Glomerular endothelial cell (primary cell): ENCODE results near the gene RNF11. TPM values are rescaled to one million over a fixed set of nuclear protein-coding genes. Genes with fewer than 3 reads are reported as not detected.
"Not testable (repeated sequence)": the region's sequence is repeated elsewhere in the genome, so short reads cannot be mapped to it uniquely, and the experiment has no call there.

Source experiments
- DNase-seq: peaks from one replicate; pipeline ENCODE4 v3.0.0-alpha.2; 2011; ENCODE audit warnings: low read depth, low spot score; ENCODE audit errors: extremely low read depth
- total RNA-seq: library from RNA; depleted of rRNA; stranded (reverse); fragments of >200 nt; gene quantifications from 2 replicates; pipeline ENCODE4 v1.2.3, GENCODE V29; 2015

RNF11 gene
- total RNA-seq, 1 donor from 2014 or later: 100 TPM

- DNase-seq: not testable (repeated sequence)
These were observed 8.7 kb upstream of the RNF11 start for GRCh38 chr1:51227231-51227960.

DNA sequence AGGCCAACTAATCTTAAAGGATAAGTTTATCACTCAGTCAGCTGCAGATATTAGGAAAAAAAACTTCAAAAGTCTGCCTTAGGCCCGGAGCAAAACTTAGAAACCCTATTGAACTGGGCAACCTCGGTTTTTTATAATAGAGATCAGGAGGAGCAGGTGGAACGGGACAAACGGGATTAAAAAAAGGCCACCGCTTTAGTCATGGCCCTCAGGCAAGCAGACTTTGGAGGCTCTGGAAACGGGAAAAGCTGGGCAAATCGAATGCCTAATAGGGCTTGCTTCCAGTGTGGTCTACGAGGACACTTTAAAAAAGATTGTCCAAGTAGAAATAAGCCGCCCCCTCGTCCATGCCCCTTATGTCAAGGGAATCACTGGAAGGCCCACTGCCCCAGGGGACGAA is 7.6 kb upstream of the RNF11 start:
- not testable (repeated sequence) for DNase-seq

- DNase-seq: no peak
These were observed 5.5 kb upstream of the RNF11 start for GRCh38 chr1:51230501-51231078.

GRCh38 chr1:51231120-51231519 is 5.0 kb upstream of the RNF11 start:
- no peak for DNase-seq

DNA sequence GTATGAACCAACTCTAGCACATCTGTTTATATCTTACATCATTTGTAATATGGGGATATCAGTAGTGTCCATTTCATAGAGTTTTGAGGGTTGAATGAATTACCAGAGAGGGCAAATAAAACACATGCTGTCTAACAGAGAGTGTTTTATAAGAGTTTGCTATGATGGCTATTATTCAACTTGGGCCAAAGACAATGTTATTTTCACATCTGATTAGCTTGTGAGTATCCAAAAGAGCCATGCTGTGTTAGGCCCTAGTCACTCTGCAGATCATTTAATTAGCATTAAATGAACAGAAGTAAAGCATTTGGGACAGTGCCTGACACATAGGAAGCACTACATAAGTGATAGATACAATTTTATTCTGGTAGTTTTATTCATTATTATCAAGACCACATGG is 4.2 kb upstream of the RNF11 start:
- DNase-seq: no peak

DNA sequence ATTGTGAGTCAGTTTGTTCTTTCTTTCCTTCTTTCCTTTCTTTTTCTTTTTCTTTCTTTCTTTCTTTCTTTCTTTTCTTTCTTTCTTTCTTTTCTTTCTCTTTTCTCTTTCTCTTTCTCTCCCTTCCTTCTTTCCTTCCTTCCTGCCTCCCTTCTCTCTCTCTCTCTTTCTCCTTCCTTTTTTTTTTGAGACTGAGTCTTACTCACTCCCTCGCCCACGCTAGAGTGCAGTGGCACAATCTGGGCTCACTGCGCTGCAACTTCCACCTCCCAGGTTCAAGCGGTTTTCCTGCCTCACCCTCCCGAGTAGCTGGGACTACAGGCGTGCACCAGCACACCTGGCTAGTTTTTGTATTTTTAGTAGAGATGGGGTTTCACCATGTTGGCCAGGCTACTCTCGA is 1.8 kb upstream of the RNF11 start:
- not testable (repeated sequence) for DNase-seq

- DNase-seq: no peak
These were observed 1.2 kb upstream of the RNF11 start for GRCh38 chr1:51234721-51235425.

GRCh38 chr1:51236531-51237350 is 668 bp downstream of the RNF11 start:
- DNase-seq: no peak

DNA sequence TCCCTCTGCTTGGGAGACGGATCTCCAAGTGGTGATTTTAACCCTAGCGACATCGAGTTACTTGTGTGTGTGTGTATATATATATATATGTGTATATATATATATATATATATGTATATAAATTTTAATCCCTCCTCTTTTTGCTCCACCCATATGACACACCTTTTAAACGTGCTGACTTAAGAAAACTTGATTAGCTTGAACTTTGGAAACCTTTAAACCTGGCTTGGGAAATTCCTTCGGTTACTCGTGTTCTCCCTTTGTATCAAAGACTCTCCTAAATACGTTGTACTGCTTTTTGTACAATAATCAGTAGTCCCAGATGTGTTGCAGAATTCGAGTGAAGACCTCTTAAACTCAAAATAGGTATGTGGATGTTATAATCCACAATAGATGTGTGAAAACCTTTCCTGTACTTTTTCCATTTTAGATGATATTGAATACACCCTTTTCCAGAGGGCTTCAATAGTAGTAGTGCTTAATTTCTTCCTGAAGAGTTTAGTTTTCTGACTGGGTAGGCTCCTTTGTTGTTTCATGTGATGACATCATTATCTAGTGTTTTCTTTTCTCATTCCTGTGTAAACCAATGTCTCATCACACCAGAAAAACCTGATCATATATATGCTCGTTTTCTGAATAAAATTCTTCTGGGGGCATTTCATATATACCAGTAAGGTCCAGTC is 1.4 kb downstream of the RNF11 start:
- no peak for DNase-seq

DNA sequence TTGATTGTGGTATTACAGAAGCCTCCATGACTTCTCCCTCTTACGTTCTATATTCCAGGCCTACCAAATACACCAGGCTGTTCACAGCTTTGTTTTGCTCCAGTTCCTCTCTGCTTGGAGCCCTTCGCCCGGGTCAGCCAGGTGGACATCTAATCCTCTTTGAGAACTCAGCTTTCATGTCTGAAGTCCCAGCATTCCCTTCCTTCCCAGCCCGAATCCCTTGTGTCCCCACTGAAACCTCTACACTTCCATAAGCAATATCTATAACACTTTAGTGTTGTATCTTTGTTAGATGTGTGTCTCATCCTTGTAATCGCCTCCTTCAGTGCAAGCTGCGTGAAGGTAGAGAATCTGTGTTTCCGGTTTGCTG is 1.9 kb downstream of the RNF11 start:
- no peak for DNase-seq

- DNase-seq: no peak
These were observed 4.0 kb downstream of the RNF11 start for GRCh38 chr1:51240084-51240483.

DNA sequence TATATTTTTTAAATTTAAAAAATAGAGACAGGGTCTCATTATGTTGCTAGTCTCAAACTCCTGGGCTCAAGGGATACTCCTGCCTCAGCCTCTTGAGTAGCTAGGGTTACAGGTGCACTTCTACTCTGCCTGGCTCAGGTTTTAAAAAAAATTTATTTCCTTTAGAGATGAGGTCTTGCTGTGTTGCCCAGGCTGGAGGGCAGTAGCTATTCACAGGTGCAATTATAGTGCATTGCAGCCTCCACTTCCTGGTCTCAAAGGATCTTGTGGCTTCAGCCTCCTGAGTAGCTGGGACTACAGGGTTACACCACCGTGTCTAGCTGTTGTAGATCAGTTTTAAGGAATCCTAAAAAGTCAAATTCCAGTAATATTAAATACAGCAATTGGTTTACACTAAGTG is 5.0 kb downstream of the RNF11 start:
- DNase-seq: no peak

DNA sequence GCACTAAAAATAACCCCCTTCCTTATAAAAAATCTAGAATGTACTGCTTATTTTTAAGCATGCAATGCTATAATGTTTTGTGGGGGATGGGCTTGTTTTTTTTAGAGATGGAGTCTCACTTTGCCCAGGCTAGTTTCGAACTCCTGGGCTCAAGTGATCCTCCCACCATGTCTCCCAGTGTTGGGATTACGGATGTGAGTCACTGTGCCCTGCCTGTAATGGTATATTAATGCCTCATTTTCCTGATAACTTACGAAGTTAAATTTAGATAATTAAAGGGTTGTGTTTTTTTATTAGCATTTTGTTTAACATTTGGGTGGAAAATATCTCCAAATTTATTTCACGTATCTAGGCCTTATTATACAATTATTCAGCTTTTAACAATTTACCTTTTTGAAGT is 6.5 kb downstream of the RNF11 start:
- no peak for DNase-seq

GRCh38 chr1:51247022-51247421 is 10.9 kb downstream of the RNF11 start:
- no peak for DNase-seq

DNA sequence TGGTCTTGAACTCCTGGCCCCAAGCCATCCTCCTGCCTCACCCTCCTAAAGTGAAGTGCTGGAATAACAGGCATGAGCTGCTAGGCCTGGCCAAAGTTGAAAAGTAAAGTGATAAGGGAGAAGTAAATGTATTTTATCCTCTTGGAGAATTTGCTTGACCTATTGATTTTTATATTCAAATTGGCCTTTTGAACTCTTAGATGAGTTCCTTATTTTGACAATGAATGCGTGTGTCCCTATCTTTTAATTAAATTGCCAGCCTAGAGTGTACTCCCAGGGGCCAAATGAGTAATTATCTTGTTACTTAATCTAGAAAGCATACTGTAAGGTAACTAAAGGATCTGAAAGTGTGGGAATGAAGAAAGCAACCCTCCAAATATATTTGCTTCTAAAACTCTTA is 11.4 kb downstream of the RNF11 start:
- DNase-seq: no peak

GRCh38 chr1:51249445-51249844 is 13.4 kb downstream of the RNF11 start:
- DNase-seq: no peak

DNA sequence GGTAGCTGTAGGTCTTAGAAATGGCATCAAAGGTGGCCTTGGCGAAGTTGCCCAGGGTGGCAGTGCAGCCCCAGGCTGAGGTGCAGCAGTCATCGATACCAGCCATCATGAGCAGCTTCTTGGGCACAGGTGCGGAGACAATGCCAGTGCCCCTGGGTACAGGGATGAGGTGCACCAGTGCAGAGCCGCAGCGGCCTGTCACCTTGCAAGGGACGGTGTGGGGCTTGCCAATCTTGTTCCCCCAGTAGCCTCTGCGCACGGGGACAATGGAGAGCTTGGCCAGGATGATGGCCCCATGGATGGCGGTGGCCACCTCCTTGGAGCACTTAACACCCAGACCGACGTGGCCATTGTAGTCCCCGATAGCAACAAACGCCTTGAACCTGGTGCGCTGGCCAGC is 14.7 kb downstream of the RNF11 start:
- not testable (repeated sequence) for DNase-seq

- DNase-seq: not testable (repeated sequence)
These were observed 15.1 kb downstream of the RNF11 start for GRCh38 chr1:51251165-51251564.

GRCh38 chr1:51252366-51252765 is 16.3 kb downstream of the RNF11 start:
- DNase-seq: no peak

- no peak for DNase-seq
These were observed 17.6 kb downstream of the RNF11 start for GRCh38 chr1:51253691-51254090.

DNA sequence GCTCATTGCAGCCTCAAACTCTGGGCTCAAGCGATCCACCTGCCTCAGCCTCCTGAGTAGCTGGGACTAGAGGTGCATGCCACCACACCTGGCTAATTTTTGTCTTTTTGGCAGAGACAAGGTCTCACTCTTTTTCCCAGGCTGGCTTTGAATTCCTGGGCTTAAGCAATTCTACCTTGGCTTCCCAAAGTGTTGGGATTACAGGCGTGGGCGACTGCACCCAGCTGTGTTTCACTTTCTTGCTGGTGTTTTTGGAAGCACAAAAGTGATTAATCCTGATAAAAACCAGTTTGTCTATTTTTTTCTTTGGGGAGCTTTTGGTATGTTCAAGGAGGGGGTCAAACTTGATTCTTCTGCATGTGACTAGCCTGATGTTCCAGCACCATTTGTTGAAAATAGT is 19.3 kb downstream of the RNF11 start:
- no peak for DNase-seq
